C1 segment of cervical spinal cord (tissue), 14 donors: ENCODE data around the gene EFCAB5.
"Not testable (repeated sequence)": the region's sequence is repeated elsewhere in the genome, so short reads cannot be mapped to it uniquely, and the experiment has no call there.

ENCODE experiments used
- DNase-seq, 14 donors: peaks; one replicate each; lab custom pipeline; 2025; lab: John Stamatoyannopoulos, UW

EFCAB5 gene

GRCh38 chr17:30093463-30094147, 152.2 kb downstream of the EFCAB5 start:
- DNase-seq, result peak in 10 of 14 donors; percentile 0 to 32 (median 15)

DNA sequence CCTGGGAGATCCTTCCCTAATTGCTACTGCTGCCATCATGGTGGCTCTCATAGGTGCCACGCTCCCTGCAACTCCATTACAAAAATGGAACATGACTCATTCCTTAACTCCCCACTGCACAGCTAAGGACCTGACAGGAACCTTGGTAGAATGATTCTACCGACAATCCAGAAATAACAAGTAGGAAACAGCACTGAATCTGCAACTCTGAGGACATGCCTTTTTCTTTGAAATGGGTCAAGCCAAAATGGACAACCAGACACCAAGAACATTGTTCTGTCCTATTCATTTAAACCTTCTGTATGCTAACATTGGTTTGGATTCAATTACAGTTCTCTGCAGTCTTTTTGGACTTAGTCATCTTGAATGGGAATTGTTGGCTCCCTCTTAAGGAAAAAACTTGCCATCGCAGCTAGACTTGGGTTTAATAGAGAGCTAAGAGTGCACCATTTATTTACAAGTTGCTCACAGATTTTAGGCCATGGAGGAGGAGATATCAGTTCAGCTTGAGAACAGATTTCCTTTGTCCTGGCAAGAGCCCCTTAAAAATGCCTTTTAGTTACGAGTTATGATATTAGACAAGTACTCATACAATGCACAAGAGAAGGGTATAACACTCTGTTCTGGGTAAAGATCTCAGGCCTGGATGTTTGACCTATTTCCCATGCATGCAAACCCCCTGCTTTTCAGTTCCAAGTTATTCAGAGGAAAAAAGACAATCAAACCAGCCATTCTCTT, 154.2 kb downstream of the EFCAB5 start:
- DNase-seq, result peak in 2 of 14 donors; percentile 1 to 4

GRCh38 chr17:30101686-30102390, 160.4 kb downstream of the EFCAB5 start:
- DNase-seq, result no peak

GRCh38 chr17:30103921-30104320, 162.5 kb downstream of the EFCAB5 start:
- no peak for DNase-seq

DNA sequence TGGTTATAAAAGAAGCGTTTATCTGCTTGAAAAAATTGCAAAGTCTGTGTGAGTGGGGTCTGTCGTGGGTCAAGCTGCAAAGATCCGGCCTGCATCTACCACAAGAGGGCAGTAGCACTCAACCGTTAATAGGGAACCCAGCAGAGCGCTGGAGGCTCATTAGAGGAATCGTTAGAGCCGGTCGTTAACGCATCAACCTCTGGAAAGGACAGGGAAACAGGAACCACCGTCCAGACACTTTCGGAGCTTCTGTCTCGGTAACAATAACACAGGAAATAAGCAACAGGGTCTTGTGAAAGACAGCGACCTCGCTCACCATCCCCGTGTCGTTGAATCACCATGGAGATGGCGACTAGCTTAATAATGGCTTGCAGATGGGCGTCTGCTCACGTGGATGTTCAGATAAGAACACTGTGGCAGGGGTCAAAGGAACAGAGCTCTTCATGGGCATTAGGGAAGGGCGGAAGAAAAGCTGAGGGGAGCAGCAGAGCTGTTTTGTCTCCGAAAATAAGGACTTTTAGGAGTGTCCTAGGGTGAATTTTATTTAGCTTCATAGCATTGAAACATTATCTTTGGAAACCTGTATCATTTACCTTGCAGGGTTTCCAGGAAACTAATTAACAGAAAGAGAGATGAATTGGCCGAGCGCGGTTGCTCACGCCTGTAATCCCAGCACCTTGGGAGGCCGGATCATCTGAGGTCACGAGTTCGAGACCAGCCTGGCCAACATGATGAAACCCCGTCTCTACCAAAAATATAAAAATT, 163.3 kb downstream of the EFCAB5 start:
- DNase-seq, result peak; percentile 2 to 73 (median 54)

- no peak for DNase-seq
Observed at GRCh38 chr17:30112794-30113193, 171.4 kb downstream of the EFCAB5 start.

GRCh38 chr17:30113213-30113612, 171.8 kb downstream of the EFCAB5 start:
- DNase-seq, result no peak

- DNase-seq, result no peak
Observed at GRCh38 chr17:30116345-30116660, 174.9 kb downstream of the EFCAB5 start.

DNA sequence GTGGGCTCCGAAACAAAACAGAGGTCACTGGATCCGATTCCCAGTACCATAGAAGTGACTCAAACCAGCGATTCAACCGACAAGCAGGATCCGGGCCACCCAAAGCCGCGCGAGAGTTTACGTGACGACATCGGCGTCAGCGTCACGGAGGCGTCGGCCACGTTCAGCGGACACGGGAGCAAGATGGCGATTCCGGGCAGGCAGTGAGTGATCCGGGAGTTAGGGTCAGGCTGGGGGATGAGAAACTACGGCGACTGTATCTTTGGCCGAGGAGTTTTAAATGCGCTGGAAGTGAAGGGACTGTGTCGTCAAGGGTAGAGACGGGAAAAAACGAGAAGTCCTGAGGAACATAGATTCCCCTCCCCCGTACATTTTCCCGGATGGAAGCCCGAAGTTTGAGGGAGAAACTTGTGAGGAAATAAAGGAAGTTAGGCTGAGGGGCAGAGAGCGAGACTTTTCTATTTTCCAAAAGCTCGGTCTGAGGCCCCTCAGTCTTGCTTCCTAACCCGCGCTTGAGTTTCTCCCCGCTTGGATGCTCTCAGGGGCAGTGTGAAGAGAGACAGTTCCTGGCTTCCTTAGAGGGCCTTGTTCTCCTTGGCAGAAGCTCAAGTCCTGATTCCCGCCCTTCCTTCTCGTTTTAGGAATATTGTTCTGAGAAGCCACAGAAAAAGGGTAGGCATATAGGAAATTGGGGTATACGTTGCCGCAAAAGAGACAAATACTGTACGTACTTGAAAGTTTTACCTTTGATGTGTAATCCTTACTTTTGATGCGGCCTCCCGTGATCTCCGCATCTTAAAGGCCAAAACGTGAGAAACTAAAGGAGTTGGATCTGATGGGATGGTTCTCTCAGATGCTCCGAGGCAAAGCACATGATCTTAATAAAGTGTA, 175.5 kb downstream of the EFCAB5 start, which contains the start of gene NSRP1:
Gene NSRP1 (plus strand): TSS at position 156 of the 891 bp plus-strand sequence. CDS start 28 bp downstream, at position 184.
- DNase-seq, result peak; percentile 50 to 91 (median 82)

DNA sequence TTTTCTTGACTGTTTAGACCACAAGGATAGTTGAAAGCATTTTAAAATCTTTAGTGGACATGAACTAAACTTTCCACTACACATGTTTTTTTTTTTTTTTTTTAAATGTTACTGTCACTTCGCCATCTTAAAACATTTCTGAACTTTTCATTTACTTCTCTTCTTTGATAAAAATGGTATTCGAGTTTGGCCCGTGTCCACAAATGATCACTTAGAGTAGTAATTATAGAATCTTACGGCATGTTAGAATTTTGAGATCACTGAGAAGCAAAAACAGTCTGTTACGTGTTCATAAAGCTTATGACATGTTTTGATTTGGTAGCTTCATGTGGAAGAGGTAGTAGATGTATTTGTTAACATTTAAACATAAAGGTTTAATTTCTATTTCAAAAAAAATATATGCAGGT, 176.2 kb downstream of the EFCAB5 start:
- DNase-seq, result no peak

- not testable (repeated sequence) for DNase-seq
Observed at GRCh38 chr17:30118635-30119034, 177.2 kb downstream of the EFCAB5 start.

- DNase-seq, result no peak
Observed at GRCh38 chr17:30124273-30124796, 182.9 kb downstream of the EFCAB5 start.

- no peak for DNase-seq
Observed at GRCh38 chr17:30130121-30130520, 188.7 kb downstream of the EFCAB5 start.

DNA sequence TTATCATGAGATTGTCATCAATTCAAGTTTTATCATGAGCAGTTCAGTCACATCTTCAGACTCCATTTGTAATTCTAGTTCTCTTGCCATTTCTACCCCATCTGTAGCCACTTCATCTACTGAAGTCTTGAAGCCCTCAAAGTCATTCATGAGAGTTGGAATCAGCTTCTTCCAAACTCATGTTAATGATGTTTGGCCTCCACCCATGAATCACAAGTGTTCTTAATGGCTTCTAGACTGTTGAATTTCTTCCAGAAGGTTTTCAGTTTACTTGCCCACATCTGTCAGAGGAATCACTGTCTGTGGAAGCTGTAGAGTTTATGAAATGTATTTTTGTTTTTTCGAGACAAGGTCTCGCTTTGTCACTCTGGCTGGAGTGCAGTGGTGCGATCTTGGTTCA, 191.2 kb downstream of the EFCAB5 start:
- DNase-seq, result no peak

- DNase-seq, result no peak
Observed at GRCh38 chr17:30133197-30133596, 191.8 kb downstream of the EFCAB5 start.

DNA sequence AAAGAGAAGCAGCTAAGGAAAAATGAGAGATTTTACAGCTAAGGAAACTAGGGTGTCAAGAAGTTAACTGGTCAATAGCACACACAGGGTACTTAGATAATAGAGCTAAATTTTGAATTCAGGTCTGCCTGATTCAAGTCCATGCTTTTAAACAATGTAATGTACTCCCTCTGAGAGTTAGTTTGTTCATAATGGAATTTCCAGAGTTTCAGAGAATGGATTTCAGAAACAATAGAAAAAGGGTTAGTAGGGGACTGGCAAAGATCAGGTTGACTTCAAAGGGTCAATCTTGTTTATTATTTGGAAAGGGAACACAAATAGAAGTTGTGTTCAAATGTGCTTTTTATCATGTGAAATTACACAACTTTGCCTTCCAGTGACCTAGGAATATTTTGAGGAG, 193.1 kb downstream of the EFCAB5 start:
- no peak for DNase-seq

- no peak for DNase-seq
Observed at GRCh38 chr17:30137158-30137557, 195.7 kb downstream of the EFCAB5 start.

GRCh38 chr17:30147860-30148259, 206.4 kb downstream of the EFCAB5 start:
- not testable (repeated sequence) for DNase-seq

DNA sequence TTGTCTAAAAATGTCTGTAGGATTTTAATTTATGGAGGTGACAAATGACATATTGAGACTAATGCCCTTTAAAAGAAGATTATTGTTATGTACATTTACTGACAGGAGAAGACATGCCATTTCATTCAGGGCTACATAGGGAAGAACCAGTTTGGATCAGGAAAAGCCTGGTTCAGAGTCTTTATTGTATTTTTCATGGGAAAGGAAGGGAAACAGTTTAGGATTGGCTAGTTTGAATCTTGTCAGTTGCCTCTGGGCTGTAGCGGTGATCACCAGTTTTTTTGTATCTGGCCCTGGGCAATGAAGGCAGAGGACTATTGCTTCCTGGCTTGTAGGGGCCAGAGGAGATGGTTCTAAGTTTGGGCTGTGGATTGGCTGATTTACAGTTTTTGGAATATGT, 206.9 kb downstream of the EFCAB5 start:
- no peak for DNase-seq

- DNase-seq, result no peak
Observed at GRCh38 chr17:30151471-30151870, 210.0 kb downstream of the EFCAB5 start.
